Anterior cingulate cortex (tissue), 58 donors: ENCODE data around the gene FGFR1OP2.
A peak's percentile ranks its signal among the peaks of the same experiment; 100 is the strongest.

Source experiments
- DNase-seq, 58 donors: peaks; one replicate each; lab custom pipeline; 2025; lab: John Stamatoyannopoulos, UW

The FGFR1OP2 gene

GRCh38 chr12:27000961-27001360 is 62.7 kb downstream of the FGFR1OP2 start:
- DNase-seq = no peak

- DNase-seq = no peak
Measured at GRCh38 chr12:27001663-27002062, 63.4 kb downstream of the FGFR1OP2 start.

GRCh38 chr12:27002141-27002540 is 63.9 kb downstream of the FGFR1OP2 start:
- DNase-seq = no peak

GRCh38 chr12:27003421-27004381 is 65.4 kb downstream of the FGFR1OP2 start:
- DNase-seq = peak in 6 of 58 donors; percentile 4 to 39 (median 13)

GRCh38 chr12:27005495-27005894 is 67.2 kb downstream of the FGFR1OP2 start:
- no peak for DNase-seq

- DNase-seq = no peak
Measured at GRCh38 chr12:27006797-27007467, 68.7 kb downstream of the FGFR1OP2 start.

GRCh38 chr12:27008081-27008480 is 69.8 kb downstream of the FGFR1OP2 start:
- no peak for DNase-seq

GRCh38 chr12:27009881-27010301 is 71.6 kb downstream of the FGFR1OP2 start:
- DNase-seq = no peak

GRCh38 chr12:27012239-27012981 is 74.1 kb downstream of the FGFR1OP2 start:
- peak in 1 of 58 donors; percentile 1 for DNase-seq

- DNase-seq = no peak
Measured at GRCh38 chr12:27012982-27013255, 74.6 kb downstream of the FGFR1OP2 start.

- peak in 8 of 58 donors; percentile 31 to 59 (median 54) for DNase-seq
Measured at GRCh38 chr12:27013611-27014084, 75.4 kb downstream of the FGFR1OP2 start.

GRCh38 chr12:27014085-27014858 is 76.0 kb downstream of the FGFR1OP2 start, which contains the start of gene TM7SF3:
TSS of gene TM7SF3 (minus strand) at chr12:27014384. CDS start at chr12:27014168, 216 bp downstream.
- DNase-seq = peak in 57 of 58 donors; percentile 20 to 92 (median 82)

- peak in 3 of 58 donors; percentile 3 to 40 (median 7) for DNase-seq
Measured at GRCh38 chr12:27014859-27015729, 76.8 kb downstream of the FGFR1OP2 start.

- no peak for DNase-seq
Measured at GRCh38 chr12:27015730-27016076, 77.4 kb downstream of the FGFR1OP2 start.
